H1 (cell line): ENCODE measurements around the gene FAH. TPM values are rescaled to one million over a fixed set of nuclear protein-coding genes. Genes with fewer than 3 reads are reported as not detected.

Experiments used
- CTCF ChIA-PET: fragments of 300-600 bp; sonication (Branson Sonifier 250); formaldehyde crosslinking; loops from one replicate; lab custom pipeline; 2021; ENCODE audit not compliant: partially characterized antibody; lab: Charles Lee
- POLR2A ChIA-PET: fragments of 300-600 bp; sonication (Branson Sonifier 250); formaldehyde crosslinking; loops from one replicate; lab custom pipeline; 2021; ENCODE audit warnings: inconsistent platforms; ENCODE audit not compliant: partially characterized antibody; lab: Charles Lee
- DNase-seq, 2 experiments: peaks; one replicate each; pipeline versions ENCODE4 v3.0.0 to v3.0.0-alpha.2; 2010 to 2022; ENCODE audit warnings: low spot score in 2 of 2, low read depth in 1 of 2, mixed read lengths in 1 of 2
- FAIRE-seq: peaks from 2 replicates; lab custom pipeline; 2011; peaks lifted over from hg19 to GRCh38; lab: Jason Lieb, UNC
- H2AFZ ChIP-seq: 2 replicates; pipeline ENCODE4 v1.8.1; 2012; ENCODE audit warnings: low read length, inconsistent platforms
- H2AK5ac ChIP-seq: 2 replicates; pipeline ENCODE4 v1.6.1; 2013; ENCODE audit warnings: low read depth, low read length
- H2BK120ac ChIP-seq: replicated peaks from 2 replicates; pipeline ENCODE3; 2013; ENCODE audit warnings: low read depth, low read length, inconsistent platforms
- H2BK12ac ChIP-seq: 2 replicates; pipeline ENCODE4 v1.6.1; 2013; ENCODE audit warnings: low read depth, low read length
- H2BK15ac ChIP-seq: 2 replicates; pipeline ENCODE4 v1.6.1; 2013; ENCODE audit warnings: low read length
- H2BK20ac ChIP-seq: 2 replicates; pipeline ENCODE4 v1.6.1; 2013; ENCODE audit warnings: low read length
- H2BK5ac ChIP-seq: 2 replicates; pipeline ENCODE4 v1.6.1; 2013; ENCODE audit warnings: low read depth, low read length
- H3K14ac ChIP-seq: 2 replicates; pipeline ENCODE4 v1.6.1; 2013; ENCODE audit warnings: inconsistent platforms; ENCODE audit not compliant: insufficient read length
- H3K18ac ChIP-seq: 2 replicates; pipeline ENCODE4 v1.6.1; 2013; ENCODE audit warnings: low read length; ENCODE audit errors: extremely low read depth
- H3K23ac ChIP-seq: 2 replicates; pipeline ENCODE4 v1.6.1; 2013; ENCODE audit warnings: inconsistent platforms; ENCODE audit not compliant: insufficient read length
- H3K23me2 ChIP-seq: 2 replicates; pipeline ENCODE4 v1.6.1; 2013; ENCODE audit warnings: low read depth, low read length
- H3K27ac ChIP-seq: 2 replicates; pipeline ENCODE4 v1.6.1; 2011; ENCODE audit warnings: low read depth, low read length, inconsistent platforms
- H3K27me3 ChIP-seq, 4 experiments: replicated peaks in 1 of 4; 1 replicate in 1 of 4; 2 replicates in 3 of 4; pipeline versions ENCODE4 v1.6.1 to v1.8.1; 2011 to 2013; ENCODE audit warnings: low read length in 3 of 4, mild to moderate bottlenecking in 3 of 4, inconsistent platforms in 2 of 4, mixed read lengths in 2 of 4, moderate library complexity in 1 of 4; ENCODE audit not compliant: control insufficient read depth in 3 of 4, insufficient read depth in 3 of 4; ENCODE audit errors: extremely low read depth in 1 of 4
- H3K36me3 ChIP-seq, 4 experiments: 2 replicates each; pipeline versions ENCODE4 v1.6.1 to v1.8.1; 2011 to 2013; ENCODE audit warnings: mild to moderate bottlenecking in 4 of 4, low read length in 3 of 4, moderate library complexity in 2 of 4, control low read depth in 1 of 4, inconsistent platforms in 1 of 4; ENCODE audit not compliant: insufficient read depth in 4 of 4, control insufficient read depth in 2 of 4
- H3K4ac ChIP-seq: replicated peaks from 2 replicates; pipeline ENCODE3; 2013; ENCODE audit warnings: low read length, low read depth, mixed read lengths, inconsistent platforms; ENCODE audit not compliant: insufficient read length
- H3K4me1 ChIP-seq, 4 experiments: replicated peaks in 1 of 4; 1 replicate in 1 of 4; 2 replicates in 3 of 4; pipeline versions ENCODE4 v1.6.1 to v1.8.1; 2011 to 2013; ENCODE audit warnings: low read length in 3 of 4, inconsistent platforms in 2 of 4, mixed read lengths in 1 of 4; ENCODE audit not compliant: insufficient read depth in 4 of 4, control insufficient read depth in 3 of 4
- H3K4me2 ChIP-seq, 2 experiments: 2 replicates each; pipeline versions ENCODE4 v1.6.1 to v1.8.1; 2011 to 2013; ENCODE audit warnings: low read depth in 2 of 2, low read length in 2 of 2, control low read depth in 1 of 2, inconsistent platforms in 1 of 2, mild to moderate bottlenecking in 1 of 2; ENCODE audit not compliant: insufficient read depth in 1 of 2
- H3K4me3 ChIP-seq, 4 experiments: fragments of 200-600, 300-600 bp in 1 of 4; sonication (generic), shearing (Covaris generic), sonication (Bioruptor Twin) in 1 of 4; 2 replicates each; pipeline versions ENCODE4 v1.5.1 to v1.8.1; 2011 to 2016; ENCODE audit warnings: low read length in 4 of 4, low read depth in 3 of 4, control low read depth in 2 of 4, inconsistent platforms in 2 of 4, mild to moderate bottlenecking in 2 of 4, mixed read lengths in 1 of 4, moderate library complexity in 1 of 4; ENCODE audit not compliant: insufficient read depth in 2 of 4; ENCODE audit errors: extremely low read depth in 1 of 4
- H3K56ac ChIP-seq: replicated peaks from 2 replicates; pipeline ENCODE3; 2013; ENCODE audit warnings: low read depth, mild to moderate bottlenecking, mixed read lengths, low read length, inconsistent platforms; ENCODE audit not compliant: insufficient read length
- H3K79me1 ChIP-seq: 2 replicates; pipeline ENCODE4 v1.6.1; 2013; ENCODE audit warnings: low read depth, low read length, control low read depth
- H3K79me2 ChIP-seq, 2 experiments: 2 replicates each; pipeline versions ENCODE4 v1.6.1 to v1.8.1; 2012 to 2013; ENCODE audit warnings: low read length in 2 of 2, mild to moderate bottlenecking in 2 of 2, inconsistent platforms in 1 of 2; ENCODE audit not compliant: insufficient read depth in 2 of 2, control insufficient read depth in 1 of 2
- H3K9ac ChIP-seq, 4 experiments: replicated peaks in 1 of 4; 1 replicate in 1 of 4; 2 replicates in 3 of 4; pipeline versions ENCODE4 v1.6.1 to v1.8.1; 2011 to 2013; ENCODE audit warnings: low read depth in 3 of 4, low read length in 3 of 4, control low read depth in 2 of 4, mild to moderate bottlenecking in 2 of 4, moderate library complexity in 2 of 4, inconsistent platforms in 1 of 4; ENCODE audit errors: extremely low read depth in 1 of 4
- H3K9me3 ChIP-seq, 2 experiments: 2 replicates each; pipeline versions ENCODE4 v1.6.1 to v1.8.1; 2012 to 2013; ENCODE audit warnings: mild to moderate bottlenecking in 2 of 2, moderate library complexity in 2 of 2, control low read depth in 1 of 2, inconsistent platforms in 1 of 2, low read depth in 1 of 2, low read length in 1 of 2, mixed read lengths in 1 of 2; ENCODE audit not compliant: insufficient read depth in 2 of 2
- H4K20me1 ChIP-seq, 2 experiments: replicated peaks in 1 of 2; 2 replicates each; pipeline versions ENCODE3 to v1.8.1; 2011 to 2013; ENCODE audit warnings: inconsistent platforms in 2 of 2, low read length in 2 of 2, mild to moderate bottlenecking in 1 of 2; ENCODE audit not compliant: insufficient read depth in 2 of 2, control insufficient read depth in 1 of 2
- H4K5ac ChIP-seq: 2 replicates; pipeline ENCODE4 v1.6.1; 2013; ENCODE audit warnings: low read length, low read depth, mixed read lengths, inconsistent platforms; ENCODE audit not compliant: insufficient read length
- H4K8ac ChIP-seq: 2 replicates; pipeline ENCODE4 v1.8.0; 2013; ENCODE audit warnings: mild to moderate bottlenecking, moderate library complexity, low read length, inconsistent platforms; ENCODE audit not compliant: insufficient read depth; ENCODE audit errors: extremely low read depth
- H4K91ac ChIP-seq: replicated peaks from 2 replicates; pipeline ENCODE3; 2013; ENCODE audit warnings: low read length, mixed read lengths, inconsistent platforms; ENCODE audit not compliant: insufficient read length
- BCL11A ChIP-seq, 2 experiments: IDR thresholded peaks; one replicate each; pipeline ENCODE4 v1.6.1; 2011; ENCODE audit warnings: low read depth in 2 of 2, low read length in 2 of 2, mild to moderate bottlenecking in 2 of 2
- CBX5 ChIP-seq: fragments of 300-800, 300-1000 bp; sonication (generic); IDR thresholded peaks from 2 replicates; pipeline ENCODE4 v1.7.1; 2016; ENCODE audit warnings: antibody characterized with exemption, low read length, low read depth
- CHD2 ChIP-seq: IDR thresholded peaks from 2 replicates; pipeline ENCODE4 v1.6.1; 2012; ENCODE audit warnings: low read length, improper control_type of control experiment
- CREB1 ChIP-seq: IDR thresholded peaks from 2 replicates; pipeline ENCODE4 v1.6.1; 2012; ENCODE audit warnings: inconsistent platforms
- CTBP2 ChIP-seq: IDR thresholded peaks from 2 replicates; pipeline ENCODE4 v1.7.0; 2011; ENCODE audit warnings: borderline replicate concordance, mild to moderate bottlenecking, moderate library complexity, mixed read lengths, low read length; ENCODE audit not compliant: insufficient read depth, insufficient read length
- JUND ChIP-seq: IDR thresholded peaks from 2 replicates; pipeline ENCODE4 v1.6.1; 2011; ENCODE audit warnings: mild to moderate bottlenecking, improper control_type of control experiment, low read length
- MAFK ChIP-seq: IDR thresholded peaks from 2 replicates; pipeline ENCODE4 v1.6.1; 2012; ENCODE audit warnings: low read depth, mild to moderate bottlenecking, improper control_type of control experiment, low read length
- POLR2A ChIP-seq, 2 experiments: IDR thresholded peaks; 1 replicate in 1 of 2; 2 replicates in 1 of 2; pipeline ENCODE4 v1.6.1; 2011; ENCODE audit warnings: low read depth in 2 of 2, low read length in 2 of 2, mild to moderate bottlenecking in 2 of 2; ENCODE audit errors: control extremely low read depth in 1 of 2
- POU5F1 ChIP-seq: IDR thresholded peaks from 2 replicates; pipeline ENCODE4 v1.6.1; 2011; ENCODE audit warnings: low read depth, mild to moderate bottlenecking, low read length, moderate library complexity
- RFX5 ChIP-seq: IDR thresholded peaks from 2 replicates; pipeline ENCODE4 v1.6.1; 2011; ENCODE audit warnings: low read depth, low read length, improper control_type of control experiment, borderline replicate concordance
- SAP30 ChIP-seq: fragments of 300-600 bp; sonication (generic); IDR thresholded peaks from 2 replicates; pipeline ENCODE4 v1.7.1; 2012; ENCODE audit warnings: low read length, moderate library complexity, mild to moderate bottlenecking, inconsistent platforms; ENCODE audit not compliant: insufficient read depth, insufficient replicate concordance
- SRF ChIP-seq: IDR thresholded peaks from 2 replicates; pipeline ENCODE4 v1.6.1; 2011; ENCODE audit warnings: mild to moderate bottlenecking, low read depth, low read length, moderate library complexity
- YY1 ChIP-seq: IDR thresholded peaks from 2 replicates; pipeline ENCODE4 v1.6.1; 2011; ENCODE audit warnings: low read depth, mild to moderate bottlenecking, low read length
- ZNF274 ChIP-seq: IDR thresholded peaks from 2 replicates; pipeline ENCODE4 v1.7.0; 2012; ENCODE audit warnings: low read length, borderline replicate concordance; ENCODE audit errors: extremely low read depth
- WGBS, 2 experiments: shearing (Covaris generic) in 1 of 2; methylation state at CpG; one replicate each; pipeline versions ENCODE4 v1.1.6 to v1.1.7; 2013 to 2015; ENCODE audit warnings: low lambda C conversion rate in 2 of 2, mixed read lengths in 2 of 2, inconsistent platforms in 1 of 2, low coverage in 1 of 2, missing lambda C conversion rate in 1 of 2; ENCODE audit not compliant: insufficient replicate concordance in 2 of 2, insufficient coverage in 1 of 2, insufficient read length in 1 of 2; ENCODE audit errors: extremely low coverage in 1 of 2, missing lambda C conversion rate in 1 of 2; 5-methylcytosine and 5-hydroxymethylcytosine counted together
- polyA plus RNA-seq, 7 experiments: library from polyadenylated mRNA; depleted of rRNA in 3 of 7; stranded (reverse) in 5 of 7; unstranded in 2 of 7; fragments of >200 nt in 5 of 7; fragments of 200-250 nt in 2 of 7; gene quantifications; 1 replicate in 5 of 7; 2 replicates in 1 of 7; 4 replicates in 1 of 7; pipeline versions ENCODE4 v1.2.1 to v1.2.3, GENCODE V29; 2011 to 2013; ENCODE audit warnings: missing spikeins in 2 of 7, mixed read lengths in 2 of 7
- total RNA-seq: library from RNA; stranded (reverse); fragmentation: NEBNext Ultra II Directional; extraction: Animal tissue kit (Norgen Biotek cat#: 25700); gene quantifications from 2 replicates; pipeline ENCODE4 v1.2.1, GENCODE V29; 2021

The FAH gene
- total and polyA plus RNA-seq, 2 of the 8 experiments (the other 6 are each of a cell fraction or from before 2014, with no cell fraction given), result 20.0 to 21.7 TPM

- no peak overlapping the region for H3K4me3 ChIP-seq
- H2BK12ac ChIP-seq, result no peak overlapping the region
- H3K27ac ChIP-seq, result no peak overlapping the region
- CTCF ChIA-PET, result interaction anchor here (1.2 to 1.5 kb wide), 3 partner anchors 14 to 71 kb away, joined by 3 to 7 read pairs (median 4); no protein-coding TSS in a partner anchor
- H2BK20ac ChIP-seq, result no peak overlapping the region
- H3K4me1 ChIP-seq, result no peaks in the 10 kb centered on the region; a peak in 2 of 7 replicates
- no peak overlapping the region for H2AFZ ChIP-seq
- DNase-seq (no peak), FAIRE-seq (no peak)
- no peak overlapping the region for H2BK120ac ChIP-seq
- H4K5ac ChIP-seq, result no peak overlapping the region
- no peaks in the 10 kb centered on the region for H3K27me3 ChIP-seq
- no peak overlapping the region for H3K23ac ChIP-seq
- H4K91ac ChIP-seq, result no peak overlapping the region
- no peaks in the 10 kb centered on the region for H3K79me2 ChIP-seq
- POLR2A ChIA-PET, result interaction anchor here (1.2 to 1.5 kb wide), 2 partner anchors 12 to 101 kb away, joined by 4 to 6 read pairs; partner anchors contain the start of gene ZFAND6
- peaks cover under 1% of the 10 kb centered on the region; the same call in 1 of the 2 replicates for H3K79me1 ChIP-seq
- H3K9ac ChIP-seq, result no peak overlapping the region
- no peak overlapping the region for H3K56ac ChIP-seq
- H3K4ac ChIP-seq, result no peak overlapping the region
- 92% methylated on average over 12 of the region's 12 CpGs; no CpG with 5 or more reads in 1 of the 2 experiments for WGBS, 2 experiments
- H2BK5ac ChIP-seq, result no peak overlapping the region
- TF ChIP-seq CHD2, result no peak
- no peak for TF ChIP-seq RFX5
- no peak for TF ChIP-seq POLR2A (IDR thresholded peaks at IDR 0.05; ENCODE audit: control extremely low read depth in 1 of 2, low read depth in 2 of 2, low read length in 2 of 2)
- TF ChIP-seq BCL11A (IDR thresholded peaks at IDR 0.05; ENCODE audit: low read depth in 2 of 2, low read length in 2 of 2), result no peak
- TF ChIP-seq CREB1, result no peak
- no peak for TF ChIP-seq JUND
- no peak for TF ChIP-seq CTBP2
- no peak for TF ChIP-seq POU5F1
- no peak for TF ChIP-seq ZNF274
- TF ChIP-seq YY1, result no peak
- TF ChIP-seq CBX5, result no peak
- no peak for TF ChIP-seq MAFK
- TF ChIP-seq SAP30, result no peak
- TF ChIP-seq SRF, result no peak
- H3K4me2 ChIP-seq, result no peak overlapping the region
- no peak overlapping the region for H2AK5ac ChIP-seq
- no peak overlapping the region for H2BK15ac ChIP-seq
- no peaks in the 10 kb centered on the region for H3K23me2 ChIP-seq
- no peaks in the 10 kb centered on the region for H3K9me3 ChIP-seq
- H4K20me1 ChIP-seq, result no peaks in the 10 kb centered on the region
- H3K36me3 ChIP-seq, result peaks cover 2 to 11% (median 4%) of the 10 kb centered on the region in 4 experiments; a peak in 4 of 8 replicates
- H3K14ac ChIP-seq, result no peak overlapping the region
- H3K18ac ChIP-seq, result no peak overlapping the region
- no peak overlapping the region for H4K8ac ChIP-seq
Measured at GRCh38 chr15:80159811-80160569, 7.2 kb downstream of the FAH start.
